RWPE1 (cell line): ENCODE measurements around the gene CFAP91.

Experiments used
- CTCF ChIA-PET: fragments of 350-600 bp; sonication (Branson Sonifier 250); formaldehyde crosslinking; extraction: SDS; loops from one replicate; lab custom pipeline; 2021; lab: Yijun Ruan, JAX
- POLR2A ChIA-PET: fragments of 400-600 bp; formaldehyde crosslinking; extraction: SDS; loops from one replicate; lab custom pipeline; 2020; ENCODE audit warnings: antibody characterized with exemption; ENCODE audit not compliant: low non-redundant PET; lab: Yijun Ruan, JAX
- DNase-seq: peaks from one replicate; pipeline ENCODE4 v3.0.0; 2012; ENCODE audit warnings: low spot score
- H3K27ac ChIP-seq: fragments of 450-650 bp; 2 replicates; pipeline ENCODE4 v1.5.1; 2017
- CTCF ChIP-seq: fragments of 450-650 bp; conservative IDR thresholded peaks from 2 replicates; pipeline ENCODE4 v1.5.1; 2017; ENCODE audit warnings: low read depth, mild to moderate bottlenecking

The CFAP91 gene

GRCh38 chr3:119660474-119661440, 42.1 kb upstream of the CFAP91 start, which contains the start of gene POPDC2:
Gene POPDC2 (minus strand): TSS chr3:119660589. CDS start chr3:119660423, 166 bp downstream.
- H3K27ac ChIP-seq, result no peak within 1 kb of the TSS
- DNase-seq, result no peak
- TF ChIP-seq CTCF, result no peak
- CTCF ChIA-PET, result interaction anchor here (0.6 kb wide), 1 partner anchor 280 kb away, joined by 3 read pairs; no protein-coding TSS in a partner anchor
- POLR2A ChIA-PET, result interaction anchor here (0.6 kb wide), 1 partner anchor 68 kb away, joined by 4 read pairs; no protein-coding TSS in a partner anchor

- no peak overlapping the region for H3K27ac ChIP-seq
- no peak for TF ChIP-seq CTCF
- DNase-seq, result no peak
- ChIA-PET POLR2A (no interaction called here), CTCF (no interaction called here)
Measured at GRCh38 chr3:119662604-119663373, 40.0 kb upstream of the CFAP91 start.

- CTCF ChIA-PET, result no interaction called here
- no peak for TF ChIP-seq CTCF
- H3K27ac ChIP-seq, result no peak overlapping the region
- POLR2A ChIA-PET, result no interaction called here
- no peak for DNase-seq
Measured at GRCh38 chr3:119663885-119664284, 38.9 kb upstream of the CFAP91 start.

- ChIA-PET POLR2A (no interaction called here), CTCF (no interaction called here)
- TF ChIP-seq CTCF, result no peak
- no peak overlapping the region for H3K27ac ChIP-seq
- DNase-seq, result no peak
Measured at GRCh38 chr3:119664370-119664769, 38.5 kb upstream of the CFAP91 start.

- no peak for TF ChIP-seq CTCF
- H3K27ac ChIP-seq, result no peak overlapping the region
- DNase-seq, result no peak
- ChIA-PET CTCF (interaction anchor here (0.8 kb wide), 1 partner anchor 15 kb away, joined by 3 read pairs; no protein-coding TSS in a partner anchor), POLR2A (no interaction called here)
Measured at GRCh38 chr3:119664850-119665379, 37.9 kb upstream of the CFAP91 start.
